ELR (cell line): ENCODE data around the gene GDF10.

Experiments
- DNase-seq: peaks from one replicate; pipeline ENCODE4 v3.0.0-alpha.2; 2015; ENCODE audit warnings: low read depth

The GDF10 gene

GRCh38 chr10:47294057-47294456 lies 5.9 kb upstream of the GDF10 start:
- no peak for DNase-seq

GRCh38 chr10:47294501-47294900 lies 5.5 kb upstream of the GDF10 start:
- DNase-seq = no peak

GRCh38 chr10:47295411-47295810 lies 4.6 kb upstream of the GDF10 start:
- DNase-seq = no peak

DNA sequence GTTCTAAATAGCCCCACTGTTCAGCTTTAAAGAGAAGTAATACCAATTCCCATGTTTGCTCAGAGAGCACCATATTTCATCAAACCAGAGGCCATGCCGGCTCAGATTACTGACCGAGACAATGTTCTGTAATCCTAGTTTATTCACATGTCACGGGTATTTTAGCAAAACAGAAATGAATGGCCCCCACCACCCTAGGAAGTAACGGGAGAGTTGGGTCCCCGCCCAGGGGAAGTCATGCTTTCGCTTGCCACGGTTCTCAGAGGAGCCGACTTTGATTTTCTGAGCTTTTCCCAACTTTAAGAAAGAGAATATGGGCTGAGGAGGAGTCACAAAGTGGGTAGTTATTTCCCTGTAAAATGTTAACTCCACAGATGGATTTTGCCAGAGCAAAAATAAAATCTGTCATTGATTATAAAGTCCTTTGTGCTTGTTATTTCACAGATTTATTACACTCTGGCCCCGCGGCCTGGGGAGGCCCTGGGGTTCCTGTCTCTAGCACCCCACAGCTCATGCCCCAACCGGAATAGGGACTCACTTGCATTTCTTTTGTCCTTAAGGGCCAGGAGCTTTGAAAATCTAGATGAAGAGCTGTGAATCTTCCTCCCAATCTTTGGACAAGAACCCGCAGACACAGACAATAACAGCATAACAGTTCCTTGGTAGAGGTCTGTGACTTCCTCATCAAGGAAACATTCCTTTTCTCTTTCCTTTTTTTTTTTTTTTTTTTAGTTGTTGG lies 3.7 kb upstream of the GDF10 start:
- no peak for DNase-seq

- no peak for DNase-seq
These were observed 3.1 kb upstream of the GDF10 start for GRCh38 chr10:47296941-47297340.

GRCh38 chr10:47297866-47298540 lies 2.0 kb upstream of the GDF10 start:
- no peak for DNase-seq

- DNase-seq = no peak
These were observed 1.3 kb upstream of the GDF10 start for GRCh38 chr10:47298715-47299114.

DNA sequence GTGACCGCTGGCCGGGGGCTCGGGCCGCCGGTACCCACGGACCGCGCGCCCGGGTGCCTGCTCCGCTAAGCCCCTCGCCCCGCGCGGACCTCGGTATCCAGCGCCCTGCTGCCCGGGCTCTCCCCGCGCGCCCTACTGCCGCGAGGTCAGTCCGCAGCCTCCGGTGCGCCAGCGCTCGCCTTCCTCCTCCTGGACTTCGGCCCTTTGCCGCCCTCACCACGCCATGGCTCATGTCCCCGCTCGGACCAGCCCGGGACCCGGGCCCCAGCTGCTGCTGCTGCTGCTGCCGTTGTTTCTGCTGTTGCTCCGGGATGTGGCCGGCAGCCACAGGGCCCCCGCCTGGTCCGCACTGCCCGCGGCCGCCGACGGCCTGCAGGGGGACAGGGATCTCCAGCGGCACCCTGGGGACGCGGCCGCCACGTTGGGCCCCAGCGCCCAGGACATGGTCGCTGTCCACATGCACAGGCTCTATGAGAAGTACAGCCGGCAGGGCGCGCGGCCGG lies 483 bp downstream of the GDF10 start:
- DNase-seq = no peak

DNA sequence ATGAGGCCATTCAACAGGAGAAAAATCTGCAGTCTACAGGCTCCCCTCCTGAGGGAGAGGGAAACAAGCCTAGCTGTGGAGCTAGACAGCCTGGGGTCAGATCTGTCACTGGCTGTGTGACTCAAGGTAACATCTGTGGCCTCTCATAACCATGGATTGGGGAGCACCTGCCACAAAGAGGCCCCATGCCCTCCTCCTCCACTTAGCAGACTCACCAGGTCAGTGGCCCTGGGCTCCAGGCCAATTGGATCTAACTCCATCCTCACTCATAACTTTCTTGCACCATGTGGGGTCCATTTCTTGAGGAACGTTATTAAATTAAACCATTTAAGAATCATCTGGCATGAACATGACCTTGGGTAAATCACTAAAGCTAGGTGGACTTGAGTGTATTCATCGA lies 1.8 kb downstream of the GDF10 start:
- no peak for DNase-seq

- DNase-seq = no peak
These were observed 3.1 kb downstream of the GDF10 start for GRCh38 chr10:47303105-47303504.

DNA sequence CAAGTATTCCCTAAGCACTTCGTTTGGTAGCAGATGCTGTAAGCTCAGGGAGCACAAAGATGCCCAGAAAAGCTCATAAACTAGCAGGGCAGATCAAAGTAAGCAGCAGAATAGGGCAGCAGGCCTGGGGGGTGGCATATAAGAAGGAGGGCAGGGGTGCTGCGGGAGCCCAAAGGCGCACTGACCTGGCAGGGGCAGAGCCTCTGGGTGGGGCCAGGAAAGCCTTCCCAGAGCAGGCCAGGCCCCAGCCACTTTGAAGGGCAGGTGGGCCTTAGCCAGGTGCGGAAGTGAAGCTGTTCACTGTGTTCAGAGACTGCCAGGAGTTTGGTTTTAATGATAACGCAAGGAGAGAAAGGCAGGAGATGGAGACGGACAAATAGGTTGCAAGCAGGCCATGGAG lies 3.9 kb downstream of the GDF10 start:
- DNase-seq = no peak

DNA sequence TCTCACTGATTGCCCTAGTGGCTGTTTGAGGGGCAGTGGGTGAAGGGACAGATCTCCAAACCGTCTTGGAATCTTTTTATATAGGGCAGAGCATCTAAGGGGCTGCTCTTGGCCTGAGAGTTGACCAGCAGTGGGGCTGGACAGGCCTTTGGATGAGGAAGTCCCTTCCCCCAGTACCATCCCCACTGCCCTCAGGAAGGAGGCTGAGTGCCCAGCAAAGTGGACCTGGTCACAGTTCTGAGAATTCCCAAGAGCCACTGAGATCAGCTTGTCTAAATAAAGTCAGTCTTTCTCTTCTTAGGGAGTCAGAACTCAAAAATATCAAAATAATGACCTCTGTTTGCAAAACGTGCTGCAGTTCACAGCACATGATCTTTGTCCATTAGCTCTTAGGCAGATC lies 5.6 kb downstream of the GDF10 start:
- DNase-seq = no peak

DNA sequence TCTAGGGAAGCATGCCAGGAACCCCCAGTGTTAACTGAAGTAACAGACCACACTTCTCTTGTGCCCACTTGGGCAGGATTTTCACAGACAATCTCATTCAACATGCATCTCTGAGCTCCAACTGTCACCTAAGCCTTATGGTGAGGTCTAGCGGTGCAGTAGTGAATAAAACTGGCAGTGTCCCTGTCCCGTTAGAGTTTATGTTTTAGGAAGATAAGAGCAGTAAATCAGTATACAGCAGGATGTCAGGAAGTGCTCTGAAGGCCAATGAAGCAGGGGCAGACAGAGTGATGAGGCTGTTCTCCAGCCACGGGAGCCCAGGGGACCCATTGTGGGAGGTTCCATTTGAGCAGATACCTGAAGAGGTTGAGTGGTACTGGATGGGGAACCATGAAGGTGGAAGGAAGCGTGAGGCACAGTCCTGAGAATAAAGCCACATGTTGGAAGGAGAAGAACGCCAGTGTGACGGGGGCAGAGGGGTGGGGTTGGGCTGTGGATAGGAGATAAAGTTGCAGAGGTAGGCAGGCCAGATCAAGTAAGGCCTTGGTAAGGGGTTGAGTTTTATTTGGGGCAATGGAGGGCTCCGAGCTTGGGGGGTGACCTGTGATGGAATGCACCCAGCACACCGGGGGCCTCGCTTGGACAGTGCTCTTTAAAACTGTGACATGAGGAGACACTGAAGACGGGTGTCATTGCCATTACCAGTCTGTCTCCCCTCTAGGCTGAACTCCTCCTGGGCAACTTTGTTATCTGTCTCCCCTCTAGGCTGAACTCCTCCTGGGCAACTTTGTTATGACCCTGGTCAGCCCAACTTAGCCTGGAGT lies 6.6 kb downstream of the GDF10 start:
- no peak for DNase-seq

GRCh38 chr10:47307381-47307780 lies 7.4 kb downstream of the GDF10 start:
- no peak for DNase-seq

DNA sequence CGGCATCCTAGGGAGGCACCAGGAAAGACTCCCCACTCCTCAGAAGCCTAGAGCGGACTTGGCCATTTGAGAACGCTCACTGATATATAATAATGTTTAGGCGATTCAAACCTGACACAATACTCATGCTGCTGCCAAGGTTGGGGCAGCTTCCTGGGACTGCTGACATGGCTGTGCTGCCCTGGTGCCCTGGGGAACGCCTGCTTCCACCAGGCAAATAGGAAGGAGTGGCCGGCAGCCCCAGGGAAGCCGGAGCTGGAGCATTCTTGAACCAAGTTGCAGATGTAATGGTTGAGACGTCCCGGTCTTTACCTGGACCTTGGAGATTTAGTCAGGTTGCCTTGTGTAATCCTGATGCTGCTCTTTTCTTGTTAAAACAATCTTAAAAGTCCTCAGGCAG lies 8.8 kb downstream of the GDF10 start:
- no peak for DNase-seq

DNA sequence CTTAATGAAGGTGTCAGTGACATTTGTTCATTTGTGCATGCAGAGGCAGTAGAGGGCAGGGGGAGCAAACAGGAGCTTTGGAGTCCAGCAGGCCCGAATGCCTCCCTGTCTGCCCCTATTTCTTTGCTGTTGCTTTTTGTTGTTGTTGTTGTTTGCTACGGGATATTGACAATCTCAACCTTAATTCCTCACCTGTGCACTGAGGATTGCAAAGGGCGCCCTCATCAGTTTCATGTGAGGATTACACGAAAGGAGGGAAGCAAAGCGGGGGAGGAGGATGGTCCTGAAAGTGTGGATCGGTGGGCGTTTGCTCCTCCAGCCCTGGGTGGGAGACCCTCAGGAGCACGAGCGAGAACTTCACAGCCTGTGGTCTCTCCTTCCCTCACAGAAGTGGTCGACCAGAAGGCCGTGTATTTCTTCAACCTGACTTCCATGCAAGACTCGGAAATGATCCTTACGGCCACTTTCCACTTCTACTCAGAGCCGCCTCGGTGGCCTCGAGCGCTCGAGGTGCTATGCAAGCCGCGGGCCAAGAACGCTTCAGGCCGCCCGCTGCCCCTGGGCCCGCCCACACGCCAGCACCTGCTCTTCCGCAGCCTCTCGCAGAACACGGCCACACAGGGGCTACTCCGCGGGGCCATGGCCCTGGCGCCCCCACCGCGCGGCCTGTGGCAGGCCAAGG lies 9.6 kb downstream of the GDF10 start:
- DNase-seq = peak; percentile 23

GRCh38 chr10:47310090-47310505 lies 10.1 kb downstream of the GDF10 start:
- DNase-seq = no peak

- no peak for DNase-seq
These were observed 11.4 kb downstream of the GDF10 start for GRCh38 chr10:47311193-47311931.

- DNase-seq = peak; percentile 81
These were observed 12.1 kb downstream of the GDF10 start for GRCh38 chr10:47311932-47312662.

DNA sequence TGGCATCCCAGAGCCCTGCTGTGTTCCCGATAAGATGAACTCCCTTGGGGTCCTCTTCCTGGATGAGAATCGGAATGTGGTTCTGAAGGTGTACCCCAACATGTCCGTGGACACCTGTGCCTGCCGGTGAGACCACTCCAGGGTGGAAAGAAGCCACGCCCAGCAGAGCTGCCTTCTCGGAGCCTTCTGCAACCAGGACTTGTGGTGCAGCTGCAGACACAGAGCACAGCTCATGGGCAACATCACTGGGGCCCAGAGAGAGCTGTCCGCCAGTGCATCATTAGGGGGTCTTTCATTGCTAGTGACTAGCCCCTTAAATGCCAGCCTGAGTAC lies 12.6 kb downstream of the GDF10 start:
- no peak for DNase-seq

- no peak for DNase-seq
These were observed 14.5 kb downstream of the GDF10 start for GRCh38 chr10:47314416-47314970.
